ENCODE results near the gene PTPN11.

PTPN11 gene

DNA sequence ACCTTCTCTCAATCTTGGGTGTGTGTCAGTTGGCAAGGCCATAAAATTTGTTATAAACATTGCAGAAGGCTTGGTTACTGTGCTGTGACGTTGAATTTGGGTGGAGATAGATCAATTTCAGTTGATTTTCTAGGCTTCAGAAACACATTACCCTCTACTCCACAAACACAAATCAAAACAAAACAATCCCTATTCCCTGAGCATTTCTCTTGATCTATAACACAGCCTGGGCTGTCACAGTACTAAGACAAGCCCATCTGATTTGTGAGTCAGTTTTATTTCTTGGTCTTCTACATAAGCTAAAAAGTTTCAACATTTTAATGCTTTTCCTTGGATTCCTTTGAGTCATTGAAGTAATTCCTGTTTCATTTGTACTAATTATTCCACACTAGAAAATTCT is 79.8 kb downstream of the PTPN11 start:
- ATAC-seq (ENCODE audit: insufficient read depth, low read depth) (no peak), DNase-seq (no peak)
- no peak for TF ChIP-seq EZH2 (IDR thresholded peaks at IDR 0.05; ENCODE audit: borderline replicate concordance, low read depth, low read length, severe bottlenecking)
- TF ChIP-seq, protein P1, sequence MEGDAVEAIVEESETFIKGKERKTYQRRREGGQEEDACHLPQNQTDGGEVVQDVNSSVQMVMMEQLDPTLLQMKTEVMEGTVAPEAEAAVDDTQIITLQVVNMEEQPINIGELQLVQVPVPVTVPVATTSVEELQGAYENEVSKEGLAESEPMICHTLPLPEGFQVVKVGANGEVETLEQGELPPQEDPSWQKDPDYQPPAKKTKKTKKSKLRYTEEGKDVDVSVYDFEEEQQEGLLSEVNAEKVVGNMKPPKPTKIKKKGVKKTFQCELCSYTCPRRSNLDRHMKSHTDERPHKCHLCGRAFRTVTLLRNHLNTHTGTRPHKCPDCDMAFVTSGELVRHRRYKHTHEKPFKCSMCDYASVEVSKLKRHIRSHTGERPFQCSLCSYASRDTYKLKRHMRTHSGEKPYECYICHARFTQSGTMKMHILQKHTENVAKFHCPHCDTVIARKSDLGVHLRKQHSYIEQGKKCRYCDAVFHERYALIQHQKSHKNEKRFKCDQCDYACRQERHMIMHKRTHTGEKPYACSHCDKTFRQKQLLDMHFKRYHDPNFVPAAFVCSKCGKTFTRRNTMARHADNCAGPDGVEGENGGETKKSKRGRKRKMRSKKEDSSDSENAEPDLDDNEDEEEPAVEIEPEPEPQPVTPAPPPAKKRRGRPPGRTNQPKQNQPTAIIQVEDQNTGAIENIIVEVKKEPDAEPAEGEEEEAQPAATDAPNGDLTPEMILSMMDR (IDR thresholded peaks at IDR 0.05; ENCODE audit: borderline replicate concordance, extremely low read depth, low read length, poor library complexity, severe bottlenecking) = no peak
- H2AFZ ChIP-seq (ENCODE audit: low read depth, low read length) = no peak overlapping the region
- no peaks in the 10 kb centered on the region for H3K9me3 ChIP-seq (ENCODE audit: insufficient read depth, low read length, severe bottlenecking)
- no peak overlapping the region for H3K4me2 ChIP-seq (ENCODE audit: insufficient read depth, low read length)
- H3K4me3 ChIP-seq (ENCODE audit: low read depth in 1 of 2, low read length in 2 of 2) = no peak overlapping the region
- no peaks in the 10 kb centered on the region for H3K79me2 ChIP-seq (ENCODE audit: insufficient read depth, low read length)
- no peak overlapping the region for H3K27ac ChIP-seq (ENCODE audit: low read length)
- H3K36me3 ChIP-seq (ENCODE audit: insufficient read depth, low read length) = peaks cover 75% of the 10 kb centered on the region
- H3K9ac ChIP-seq (ENCODE audit: low read depth, low read length) = no peak overlapping the region
- H3K27me3 ChIP-seq (ENCODE audit: insufficient read depth, low read length, poor library complexity) = no peaks in the 10 kb centered on the region
- H3K4me1 ChIP-seq (ENCODE audit: insufficient read depth, low read length) = no peaks in the 10 kb centered on the region
- no peaks in the 10 kb centered on the region for H4K20me1 ChIP-seq (ENCODE audit: insufficient read depth, low read length)

DNA sequence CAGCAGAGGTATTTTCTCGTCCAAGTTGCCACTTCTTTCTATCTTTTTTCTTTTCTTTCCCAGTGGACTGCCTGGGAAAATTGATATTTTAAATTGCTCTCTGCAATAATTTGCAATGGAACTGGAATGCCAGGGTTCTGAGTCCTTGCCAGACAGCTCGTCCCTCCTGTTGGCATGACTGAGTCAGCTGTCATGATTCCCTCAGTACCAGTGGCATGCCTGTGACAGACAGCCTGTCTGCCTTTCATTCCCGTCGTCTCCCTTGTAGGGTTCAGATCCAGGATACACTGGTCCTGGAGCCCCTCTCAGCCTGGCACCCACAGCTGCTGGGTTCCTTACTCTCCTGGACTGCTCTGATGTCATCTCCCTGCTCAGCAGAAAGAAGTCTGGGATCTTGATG is 84.8 kb downstream of the PTPN11 start:
- Histone ChIP-seq H3K36me3 (ENCODE audit: insufficient read depth, low read length) (peaks cover 70% of the 10 kb centered on the region), H3K4me1 (ENCODE audit: insufficient read depth, low read length) (no peaks in the 10 kb centered on the region), H3K9me3 (ENCODE audit: insufficient read depth, low read length, severe bottlenecking) (no peaks in the 10 kb centered on the region), H3K79me2 (ENCODE audit: insufficient read depth, low read length) (no peaks in the 10 kb centered on the region), H2AFZ (ENCODE audit: low read depth, low read length) (no peak overlapping the region), H3K4me2 (ENCODE audit: insufficient read depth, low read length) (no peak overlapping the region), H3K27ac (ENCODE audit: low read length) (no peak overlapping the region), H4K20me1 (ENCODE audit: insufficient read depth, low read length) (no peaks in the 10 kb centered on the region), H3K4me3 (ENCODE audit: low read depth in 1 of 2, low read length in 2 of 2) (no peak overlapping the region), H3K9ac (ENCODE audit: low read depth, low read length) (no peak overlapping the region), H3K27me3 (ENCODE audit: insufficient read depth, low read length, poor library complexity) (no peaks in the 10 kb centered on the region)
- ATAC-seq (ENCODE audit: insufficient read depth, low read depth) = no peak
- no peak for DNase-seq
- no peak for TF ChIP-seq EZH2 (IDR thresholded peaks at IDR 0.05; ENCODE audit: borderline replicate concordance, low read depth, low read length, severe bottlenecking)
- TF ChIP-seq, protein P1 (IDR thresholded peaks at IDR 0.05; ENCODE audit: borderline replicate concordance, extremely low read depth, low read length, poor library complexity, severe bottlenecking) = no peak

DNA sequence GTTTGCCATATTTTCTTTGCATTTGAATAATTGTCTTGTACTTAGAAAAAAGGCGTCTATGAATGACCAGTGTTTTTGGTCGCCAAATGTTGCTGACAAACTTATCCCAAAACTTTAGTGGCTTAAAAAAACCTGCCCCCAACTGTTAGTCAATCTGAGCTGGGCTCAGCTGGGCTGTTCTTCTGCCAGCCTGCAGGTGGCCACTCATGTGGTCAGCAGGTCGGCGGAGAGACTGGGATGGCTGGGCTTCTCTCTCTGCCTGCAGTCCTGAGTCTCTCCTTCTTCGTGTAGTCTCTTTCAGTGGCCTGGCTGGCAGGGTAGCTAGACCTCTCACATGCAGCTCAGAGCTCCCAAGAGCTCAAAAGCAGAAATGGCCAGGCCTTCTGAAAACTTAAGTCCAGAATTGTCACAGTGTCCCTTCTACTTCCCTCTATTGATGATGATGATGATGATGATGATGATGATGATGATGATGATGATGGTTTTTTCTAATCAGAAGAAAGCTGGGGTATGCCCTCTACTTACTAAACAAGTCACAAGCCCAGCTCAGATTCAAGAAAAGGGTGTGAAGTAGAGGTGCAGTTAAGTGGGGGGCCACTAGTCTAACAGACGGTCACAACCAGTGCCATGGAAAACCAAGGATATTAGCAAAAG is 87.9 kb downstream of the PTPN11 start:
- Histone ChIP-seq H3K27me3 (ENCODE audit: insufficient read depth, low read length, poor library complexity) (no peaks in the 10 kb centered on the region), H3K27ac (ENCODE audit: low read length) (no peak overlapping the region), H3K36me3 (ENCODE audit: insufficient read depth, low read length) (peaks cover 64% of the 10 kb centered on the region), H4K20me1 (ENCODE audit: insufficient read depth, low read length) (no peaks in the 10 kb centered on the region), H3K4me2 (ENCODE audit: insufficient read depth, low read length) (no peak overlapping the region), H2AFZ (ENCODE audit: low read depth, low read length) (no peak overlapping the region), H3K9ac (ENCODE audit: low read depth, low read length) (no peak overlapping the region), H3K79me2 (ENCODE audit: insufficient read depth, low read length) (no peaks in the 10 kb centered on the region), H3K9me3 (ENCODE audit: insufficient read depth, low read length, severe bottlenecking) (no peaks in the 10 kb centered on the region), H3K4me3 (ENCODE audit: low read depth in 1 of 2, low read length in 2 of 2) (no peak overlapping the region), H3K4me1 (ENCODE audit: insufficient read depth, low read length) (no peaks in the 10 kb centered on the region)
- ATAC-seq (ENCODE audit: insufficient read depth, low read depth) = no peak
- DNase-seq = no peak
- TF ChIP-seq, protein P1 (IDR thresholded peaks at IDR 0.05; ENCODE audit: borderline replicate concordance, extremely low read depth, low read length, poor library complexity, severe bottlenecking) = no peak
- TF ChIP-seq EZH2 (IDR thresholded peaks at IDR 0.05; ENCODE audit: borderline replicate concordance, low read depth, low read length, severe bottlenecking) = no peak

All from DND-41 (cell line).